NCI-H226 (cell line): ENCODE measurements around the gene TSPAN14.
A peak's percentile ranks its signal among the peaks of the same experiment; 100 is the strongest.
"Not testable (repeated sequence)": the region's sequence is repeated elsewhere in the genome, so short reads cannot be mapped to it uniquely, and the experiment has no call there.

ENCODE experiments used
- DNase-seq: peaks from one replicate; pipeline ENCODE4 v3.0.0-alpha.2; 2015

The TSPAN14 gene

DNA sequence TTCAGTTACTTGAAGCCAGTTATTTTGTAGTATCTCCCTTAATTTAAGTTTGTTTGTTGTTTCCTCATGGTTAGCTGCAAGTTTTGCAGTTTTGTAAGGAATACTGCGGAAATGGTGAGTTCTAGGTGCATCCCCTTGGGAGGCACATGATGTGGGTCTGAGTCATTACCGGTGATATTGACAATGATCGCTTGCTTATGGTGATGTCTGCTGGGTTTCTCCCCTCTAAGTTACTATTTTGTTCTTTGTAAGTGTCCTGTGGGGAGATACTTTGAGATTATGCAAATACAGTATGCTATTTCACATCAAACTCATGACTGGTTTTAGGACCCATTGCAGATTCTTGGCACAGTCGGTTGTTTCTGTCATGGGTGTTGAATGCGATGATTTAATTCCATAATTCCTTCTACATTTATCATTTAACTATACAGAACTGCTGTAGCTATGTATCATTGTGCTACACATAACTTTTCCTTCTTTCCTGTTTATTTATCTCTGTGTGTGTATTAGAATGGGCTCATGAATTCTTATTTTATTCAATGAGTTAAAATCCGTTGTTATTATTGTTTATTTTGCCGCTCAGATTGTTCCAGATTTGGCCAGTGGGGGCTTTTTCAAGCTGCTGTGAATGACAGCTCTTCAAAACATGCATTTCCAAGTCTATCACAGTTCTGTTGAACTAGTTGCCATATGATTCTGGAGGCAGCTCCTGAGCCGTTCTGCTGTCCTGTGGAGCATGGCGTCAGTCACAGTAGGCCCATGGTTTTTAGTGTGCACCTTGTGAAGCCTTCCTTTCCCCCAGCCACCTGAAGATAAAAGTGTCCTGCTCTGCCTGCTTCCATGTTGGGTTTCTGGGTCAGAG lies 18.4 kb downstream of the TSPAN14 start:
- peak; percentile 82 for DNase-seq

DNA sequence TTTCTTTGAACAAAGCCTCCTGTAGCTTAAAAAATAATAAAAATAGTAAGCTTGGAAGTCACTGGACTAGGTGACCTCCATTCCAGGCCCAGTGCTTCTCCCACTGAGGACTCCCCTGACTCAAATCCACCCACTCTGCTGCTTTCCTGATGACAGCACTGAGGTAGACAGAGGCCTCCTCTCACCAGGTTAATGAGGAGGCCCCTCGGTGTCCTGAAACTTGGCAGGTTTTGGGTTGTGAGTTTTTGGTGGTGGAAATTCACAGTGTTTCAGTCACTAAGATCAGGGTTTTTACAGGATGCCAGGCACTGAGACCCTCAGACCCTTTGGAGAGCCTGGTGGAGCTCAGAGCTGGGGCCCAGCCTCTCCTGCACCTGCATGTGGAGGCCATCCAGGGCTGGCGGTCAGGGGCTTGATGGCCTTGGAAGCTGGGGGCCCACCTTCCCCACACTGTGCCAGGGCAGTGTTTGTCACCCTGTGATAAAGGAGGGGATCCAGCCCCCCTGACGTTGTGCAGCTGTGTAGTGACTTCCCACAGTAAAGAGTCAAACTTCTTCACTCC lies 19.1 kb downstream of the TSPAN14 start:
- no peak for DNase-seq

DNA sequence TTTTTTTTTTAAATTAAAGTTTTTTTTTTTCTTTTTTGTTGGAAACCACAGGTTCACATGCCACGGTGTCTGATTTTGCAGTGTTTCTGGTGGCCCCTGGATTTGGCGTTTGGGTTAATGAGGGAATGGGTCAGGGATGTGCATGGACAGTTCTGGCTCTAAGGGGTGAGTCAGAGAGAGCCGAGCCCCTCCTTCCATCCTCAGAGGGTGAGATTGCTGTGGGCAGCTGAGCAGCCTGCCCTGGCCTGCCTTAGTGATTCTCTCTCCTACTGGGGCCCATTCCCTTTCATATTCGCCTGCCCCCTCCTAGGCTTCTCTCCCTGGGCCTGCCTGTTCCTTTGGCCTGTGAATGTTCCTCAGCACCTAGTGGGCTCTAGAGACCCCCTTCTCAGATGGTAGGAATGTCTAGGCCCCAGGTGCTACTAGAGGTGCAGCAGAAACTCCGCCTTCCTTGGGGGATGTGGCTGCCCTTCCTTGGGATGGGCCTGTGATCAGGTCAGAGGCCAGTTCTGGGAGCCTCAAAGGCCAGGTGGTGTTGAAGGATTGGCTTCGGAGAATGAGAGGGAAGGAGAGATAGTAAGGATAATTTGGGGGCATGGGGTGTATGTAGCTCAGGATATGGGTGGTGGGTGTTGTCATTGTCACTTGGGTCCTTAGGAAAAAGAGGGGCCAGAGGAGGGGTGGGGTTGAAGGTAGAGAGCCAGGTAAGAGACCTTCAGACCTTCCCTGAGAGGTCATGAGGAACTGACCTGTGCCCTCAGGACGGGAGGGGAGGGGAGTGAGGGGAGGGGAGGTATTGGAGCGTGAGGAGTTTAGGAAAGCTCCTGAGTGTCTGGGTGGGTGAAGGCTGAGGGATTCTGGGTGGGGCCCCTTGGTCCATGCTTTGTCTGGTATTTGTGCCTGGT lies 19.8 kb downstream of the TSPAN14 start:
- DNase-seq = peak; percentile 25

DNA sequence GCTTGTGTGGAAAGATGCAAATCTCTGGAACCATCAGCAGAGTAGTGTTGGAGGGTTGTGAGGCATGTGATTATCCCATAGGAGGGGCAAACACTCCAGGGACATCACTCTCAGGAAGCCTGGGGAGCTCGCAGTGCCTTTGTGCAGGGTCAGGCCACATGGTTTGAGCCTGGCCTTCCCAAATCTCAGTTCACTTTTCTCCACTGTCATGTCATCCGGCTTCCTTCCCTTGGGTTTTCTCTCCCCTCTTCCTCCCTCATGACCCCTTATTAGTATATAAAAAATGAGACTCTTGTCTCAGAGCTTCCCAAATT lies 20.4 kb downstream of the TSPAN14 start:
- no peak for DNase-seq

DNA sequence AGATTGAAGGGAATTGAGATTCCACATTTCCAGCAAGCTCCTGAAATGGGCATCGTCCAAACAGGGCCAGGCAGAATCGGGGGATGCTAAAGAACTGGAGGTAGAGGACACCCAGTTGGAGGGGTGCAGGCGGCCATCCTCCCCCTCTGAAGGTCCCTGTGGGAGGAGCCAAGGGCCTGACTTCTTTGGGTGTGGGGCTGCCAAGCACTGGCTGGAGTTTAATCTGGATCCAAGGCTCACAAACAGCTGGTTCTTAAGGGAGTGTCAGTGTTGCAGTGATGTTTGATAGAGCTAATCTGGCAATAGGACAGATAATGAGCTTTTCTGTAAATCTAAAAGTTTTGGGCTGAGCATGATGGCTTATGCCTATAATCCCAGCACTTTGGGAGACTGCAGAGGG lies 20.8 kb downstream of the TSPAN14 start:
- no peak for DNase-seq

GRCh38 chr10:80475641-80476040 lies 21.5 kb downstream of the TSPAN14 start:
- not testable (repeated sequence) for DNase-seq

GRCh38 chr10:80476685-80477084 lies 22.6 kb downstream of the TSPAN14 start:
- no peak for DNase-seq

DNA sequence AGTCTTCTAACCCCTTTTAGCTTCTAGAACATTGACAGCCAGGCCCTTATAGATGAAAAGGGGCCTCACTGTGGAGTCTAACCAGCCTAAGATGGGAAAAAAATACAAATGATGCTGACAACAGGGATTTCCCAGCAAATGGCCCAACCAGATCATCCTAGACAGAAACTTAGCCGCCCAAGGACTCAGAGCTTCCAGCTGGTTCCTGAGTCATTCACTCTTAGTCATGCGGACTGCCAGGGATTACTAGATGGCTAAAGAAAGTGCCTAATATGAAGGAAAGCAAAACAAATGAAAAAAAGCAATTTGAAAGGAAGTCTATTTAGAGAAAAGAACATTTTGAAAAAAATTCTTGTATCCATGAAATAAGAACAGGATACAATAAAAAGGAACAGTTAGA lies 23.7 kb downstream of the TSPAN14 start:
- peak; percentile 87 for DNase-seq

DNA sequence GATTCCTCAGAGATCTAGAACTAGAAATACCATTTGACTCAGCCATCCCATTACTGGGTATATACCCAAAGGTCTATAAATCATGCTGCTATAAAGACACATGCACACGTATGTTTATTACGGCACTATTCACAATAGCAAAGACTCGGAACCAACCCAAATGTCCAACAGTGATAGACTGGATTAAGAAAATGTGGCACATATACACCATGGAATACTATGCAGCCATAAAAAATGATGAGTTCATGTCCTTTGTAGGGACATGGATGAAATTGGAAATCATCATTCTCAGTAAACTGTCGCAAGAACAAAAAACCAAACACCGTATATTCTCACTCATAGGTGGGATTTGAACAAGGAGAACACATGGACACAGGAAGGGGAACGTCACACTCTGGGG lies 26.3 kb downstream of the TSPAN14 start:
- DNase-seq = not testable (repeated sequence)

- DNase-seq = no peak
Observed at GRCh38 chr10:80480852-80481251, 26.7 kb downstream of the TSPAN14 start.

DNA sequence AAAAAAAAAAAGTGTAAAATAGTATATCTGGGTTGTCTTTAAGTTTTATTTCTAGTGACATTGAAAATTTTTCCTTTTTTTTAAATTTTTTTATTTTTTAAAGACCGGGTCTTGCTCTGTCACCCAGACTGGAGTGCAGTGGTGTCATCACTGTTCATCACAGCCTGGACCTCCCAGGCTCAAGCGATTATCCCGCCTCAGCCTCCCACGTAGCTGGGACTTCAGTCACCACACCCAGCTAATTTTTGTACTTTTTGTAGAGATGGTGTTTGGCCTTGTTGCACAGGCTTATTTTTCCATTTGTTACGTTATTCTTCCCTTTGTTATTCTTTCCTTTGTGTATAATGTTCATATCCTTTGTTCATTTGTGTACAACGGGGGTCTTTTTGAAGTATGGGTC lies 30.1 kb downstream of the TSPAN14 start:
- DNase-seq = no peak

DNA sequence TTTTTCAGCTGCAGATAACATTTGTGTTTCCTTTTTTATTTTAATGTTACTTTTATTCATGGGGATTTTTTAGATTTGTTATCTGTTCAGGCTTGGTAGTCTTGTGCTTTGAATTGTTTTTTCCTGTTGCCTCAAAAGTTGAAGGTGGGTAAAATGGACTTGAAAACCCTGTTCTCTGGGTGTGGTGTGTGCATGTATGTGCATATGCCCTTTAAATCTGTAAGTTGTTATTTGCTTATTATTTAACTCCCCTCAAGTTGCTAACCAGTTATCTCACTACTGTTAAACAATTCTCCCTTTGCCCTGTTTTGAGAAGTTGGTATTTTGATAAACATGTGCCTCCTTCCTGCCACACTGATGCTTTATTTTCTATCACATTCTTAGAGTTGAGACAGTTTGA lies 30.6 kb downstream of the TSPAN14 start:
- DNase-seq = no peak

- no peak for DNase-seq
Observed at GRCh38 chr10:80485076-80485945, 31.2 kb downstream of the TSPAN14 start.

DNA sequence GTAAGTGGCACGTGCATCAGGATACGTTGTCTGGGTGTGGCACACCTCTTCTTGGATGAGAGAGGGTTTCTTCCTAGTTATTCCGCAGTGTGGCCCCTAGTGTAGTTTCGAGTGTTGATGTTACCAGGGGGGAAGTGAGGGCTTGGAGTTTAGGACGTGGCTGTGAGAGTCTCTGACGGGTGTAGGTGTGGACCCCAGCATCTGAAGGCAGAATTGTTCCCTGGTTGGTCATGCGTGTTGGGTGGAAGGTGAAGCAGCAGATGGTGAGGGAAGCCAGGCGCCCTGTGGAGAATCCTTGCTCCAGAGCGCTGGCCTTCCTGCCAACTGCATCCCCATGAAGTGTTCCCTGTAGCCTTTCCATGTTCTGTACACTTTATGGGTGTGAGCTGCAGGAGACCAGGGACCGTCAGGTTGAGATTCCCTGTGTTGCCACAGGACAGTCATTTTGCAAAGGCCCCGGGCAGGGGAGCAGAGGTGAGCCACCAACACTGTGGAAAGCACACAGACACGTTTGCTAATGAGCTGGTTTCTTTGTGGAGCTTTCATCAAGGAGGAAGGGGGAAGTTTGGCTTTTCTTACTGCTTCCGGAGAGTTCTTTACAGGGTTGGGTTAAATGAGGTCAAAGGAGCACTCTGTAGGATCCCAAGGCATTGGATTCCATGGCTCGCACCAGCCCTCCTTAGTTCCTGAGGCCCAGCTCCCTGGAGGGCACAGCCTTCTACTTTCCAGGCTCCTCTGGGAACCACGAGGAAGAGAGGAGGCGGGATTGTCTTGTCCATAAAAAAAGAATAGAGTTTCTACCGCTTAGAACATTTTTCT lies 32.0 kb downstream of the TSPAN14 start:
- no peak for DNase-seq

DNA sequence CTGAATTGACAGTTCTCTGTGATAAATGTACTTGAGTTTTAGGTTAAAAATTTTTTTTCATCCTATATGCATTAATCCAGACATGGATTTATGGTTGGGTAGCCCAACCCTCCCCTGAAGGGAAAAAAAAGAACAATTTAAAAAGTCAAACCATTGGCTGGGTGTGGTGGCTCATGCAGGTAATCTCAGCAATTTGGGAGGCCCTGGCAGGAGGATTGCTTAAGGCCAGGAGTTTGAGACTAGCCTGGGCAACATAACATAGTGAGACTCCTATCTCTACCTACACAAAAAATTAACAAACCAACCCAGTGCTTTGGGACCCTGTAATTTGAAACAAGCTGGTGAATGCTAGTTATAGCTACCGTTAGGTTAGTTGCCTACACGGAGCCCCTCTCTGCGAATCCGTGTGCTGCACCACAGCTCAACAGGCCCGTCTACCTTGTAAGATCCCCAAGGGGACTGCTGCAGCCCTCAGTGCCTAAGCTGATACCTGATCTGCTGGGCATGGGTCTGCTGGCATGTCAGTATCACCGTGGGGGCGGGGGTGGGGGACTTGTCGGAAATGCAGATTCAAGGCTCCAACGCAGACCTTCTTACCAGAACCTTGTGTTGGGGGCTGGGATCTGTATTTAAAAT lies 32.8 kb downstream of the TSPAN14 start:
- no peak for DNase-seq

DNA sequence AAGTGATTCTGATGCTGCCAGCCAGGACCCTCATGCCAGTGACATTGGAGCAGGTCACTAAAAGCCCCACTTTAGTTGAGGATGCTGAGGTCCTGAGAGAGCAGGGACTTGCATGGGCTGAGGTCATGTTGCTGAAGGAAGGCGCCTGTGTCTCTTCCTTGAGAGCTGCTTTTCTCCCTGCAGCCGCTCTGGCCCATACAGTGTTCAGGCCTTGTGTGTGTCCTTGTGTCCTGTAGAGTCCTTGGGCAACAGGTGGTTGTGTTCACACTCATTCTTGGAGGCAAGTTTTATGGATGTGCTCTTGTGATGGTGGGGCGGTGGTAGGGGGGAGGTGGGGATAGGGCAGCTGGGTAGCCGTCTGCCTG lies 33.3 kb downstream of the TSPAN14 start:
- DNase-seq = no peak

DNA sequence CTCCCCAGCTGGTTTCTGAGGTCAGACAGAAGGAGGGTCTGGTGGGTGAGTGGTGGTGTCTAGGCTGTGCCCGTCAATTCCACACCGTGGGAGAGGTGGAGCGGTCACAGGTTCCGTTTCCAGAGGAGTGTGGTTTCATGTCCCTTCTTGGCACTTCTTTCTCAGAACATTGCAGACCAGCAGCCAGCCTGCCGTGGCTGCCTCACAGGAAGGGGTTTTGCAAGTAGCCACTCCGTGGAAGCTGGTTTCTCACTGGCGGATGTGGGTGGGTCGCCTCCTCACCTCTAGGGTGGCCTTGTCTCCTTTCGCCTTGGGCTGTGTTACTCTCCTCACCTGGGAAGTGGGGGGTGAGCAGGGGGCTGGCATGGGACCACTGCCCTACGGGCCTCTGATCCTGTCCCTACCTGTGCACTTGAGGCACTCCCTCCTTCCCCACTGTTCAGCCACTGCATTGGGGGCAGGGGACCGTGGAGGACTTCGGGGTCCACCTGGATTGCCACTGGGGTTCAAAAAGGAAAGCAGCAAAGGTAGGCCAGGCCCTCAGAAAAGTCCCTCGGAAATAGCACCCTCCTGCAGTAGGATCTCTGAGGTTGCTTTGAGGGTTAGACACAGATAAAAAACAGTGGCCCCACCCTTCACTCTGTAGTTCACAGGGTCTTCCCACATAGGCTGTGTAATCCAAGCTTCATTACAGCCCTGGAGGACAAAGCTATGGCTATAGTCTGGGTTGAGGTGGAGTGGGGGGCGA lies 33.9 kb downstream of the TSPAN14 start:
- no peak for DNase-seq

DNA sequence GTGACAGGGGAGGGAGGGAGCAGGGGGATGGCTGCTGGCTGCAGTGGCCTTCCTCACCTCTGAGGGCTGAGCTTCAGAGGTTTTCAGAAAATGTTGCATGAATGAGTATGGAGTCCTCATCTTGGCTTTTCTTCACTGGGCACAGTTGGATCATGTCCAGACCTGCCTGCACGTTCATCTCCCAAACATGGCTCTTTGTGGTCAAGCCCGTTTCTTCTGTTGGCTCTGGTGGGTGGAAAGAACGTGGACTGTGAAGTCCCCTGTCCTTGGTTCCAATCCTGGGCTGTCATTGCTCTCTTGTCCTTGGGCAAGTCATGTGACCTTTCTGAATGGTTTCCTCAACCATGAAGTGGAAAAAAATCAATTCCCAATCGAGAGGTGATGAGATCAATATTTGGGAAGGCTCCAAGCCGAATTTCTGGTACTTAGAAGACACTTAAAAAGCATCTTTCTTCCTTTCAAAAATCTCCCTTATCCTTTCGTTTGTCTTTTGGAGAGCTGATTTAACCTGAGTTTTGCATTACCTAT lies 34.5 kb downstream of the TSPAN14 start:
- DNase-seq = no peak

DNA sequence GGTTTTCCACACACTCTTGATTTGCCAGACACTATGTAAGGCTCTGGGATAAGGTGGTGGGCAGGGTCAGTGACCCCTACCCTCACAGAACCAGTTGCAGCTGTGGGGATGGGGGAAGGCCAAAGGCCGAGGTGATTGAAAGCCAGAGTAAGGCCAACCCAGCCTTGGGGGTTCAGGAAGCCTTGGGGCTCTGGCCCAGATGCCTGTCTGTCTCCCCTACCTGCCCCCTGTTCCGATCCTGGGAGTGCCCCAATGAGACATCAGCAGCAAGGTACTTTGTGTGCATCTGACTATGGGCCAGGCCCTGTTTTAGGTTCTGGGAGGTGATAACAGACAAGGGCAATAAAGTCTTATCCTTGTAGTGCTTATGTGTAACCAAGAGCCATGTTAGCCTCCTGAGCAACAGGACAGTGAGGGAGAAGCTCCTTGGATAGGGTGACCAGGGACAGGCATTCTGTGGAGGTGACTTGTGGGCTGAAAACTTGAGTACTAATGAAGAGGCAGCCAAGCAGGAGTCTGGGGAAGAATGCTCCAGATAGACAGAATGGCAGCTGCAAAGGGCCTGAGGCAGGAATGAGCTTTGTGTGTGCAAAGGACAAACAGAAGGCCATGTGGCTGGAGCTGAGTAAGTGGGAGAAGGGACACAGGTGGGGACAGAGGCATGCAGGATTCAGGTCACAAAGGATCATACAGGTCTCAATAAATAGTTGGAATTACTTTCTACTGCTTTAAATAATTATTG lies 35.4 kb downstream of the TSPAN14 start:
- no peak for DNase-seq
